GM23338 (cell line): ENCODE measurements around the gene PTGDR2. TPM values are rescaled to one million over a fixed set of nuclear protein-coding genes. Genes with fewer than 3 reads are reported as not detected.

Experiments
- ATAC-seq: fragments of 200-7000 bp; cut with Tn5 transposase; 3 replicates; pipeline ENCODE4 v1.9.1; 2020
- DNase-seq: peaks from one replicate; pipeline ENCODE4 v3.0.0-alpha.2; 2015; ENCODE audit warnings: low spot score
- H2AFZ ChIP-seq: fragments of 200-600 bp; sonication (generic); 2 replicates; pipeline ENCODE4 v1.8.0; 2016; ENCODE audit warnings: antibody characterized with exemption, mild to moderate bottlenecking, moderate library complexity
- H3F3A ChIP-seq: fragments of 200-600 bp; sonication (generic); replicated peaks from 2 replicates; pipeline ENCODE4 v1.8.0; 2017; ENCODE audit warnings: antibody characterized with exemption, mixed run types, low read depth
- H3K27ac ChIP-seq: fragments of 200-600 bp; sonication (generic); 2 replicates; pipeline ENCODE4 v1.6.1; 2016; ENCODE audit warnings: low read depth
- H3K27me3 ChIP-seq: fragments of 200-600 bp; sonication (generic); 2 replicates; pipeline ENCODE4 v1.8.0; 2016; ENCODE audit warnings: mild to moderate bottlenecking, mixed run types, moderate library complexity; ENCODE audit not compliant: insufficient read depth
- H3K36me3 ChIP-seq: fragments of 200-600 bp; sonication (generic); 2 replicates; pipeline ENCODE4 v1.8.0; 2016; ENCODE audit warnings: mild to moderate bottlenecking; ENCODE audit not compliant: insufficient read depth
- H3K4me1 ChIP-seq: fragments of 200-600 bp; sonication (generic); 2 replicates; pipeline ENCODE4 v1.8.0; 2016; ENCODE audit warnings: mild to moderate bottlenecking, moderate library complexity; ENCODE audit not compliant: insufficient read depth
- H3K4me2 ChIP-seq: fragments of 200-600 bp; sonication (generic); 2 replicates; pipeline ENCODE4 v1.7.1; 2017; ENCODE audit warnings: mixed run types
- H3K4me3 ChIP-seq: fragments of 200-600 bp; sonication (generic); 2 replicates; pipeline ENCODE4 v1.6.1; 2016; ENCODE audit warnings: mixed run types
- H3K79me2 ChIP-seq: fragments of 200-600 bp; sonication (generic); replicated peaks from 2 replicates; pipeline ENCODE4 v1.8.0; 2017; ENCODE audit warnings: mild to moderate bottlenecking; ENCODE audit not compliant: insufficient read depth
- H3K9me2 ChIP-seq: fragments of 200-600 bp; sonication (generic); 2 replicates; pipeline ENCODE4 v1.8.0; 2017; ENCODE audit not compliant: insufficient read depth
- H4K20me1 ChIP-seq: fragments of 200-600 bp; sonication (generic); replicated peaks from 2 replicates; pipeline ENCODE4 v1.8.0; 2017; ENCODE audit warnings: mild to moderate bottlenecking; ENCODE audit not compliant: insufficient read depth
- H3K27ac Mint-ChIP-seq: 2 replicates; pipeline ENCODE4 v1.8.0; 2020; ENCODE audit warnings: inconsistent platforms, mild to moderate bottlenecking, moderate library complexity, mixed read lengths
- H3K27me3 Mint-ChIP-seq: 3 replicates; pipeline ENCODE4 v1.8.0; 2022; ENCODE audit warnings: low read depth, mild to moderate bottlenecking, moderate library complexity, mixed read lengths, inconsistent platforms; ENCODE audit not compliant: insufficient read depth, poor library complexity
- H3K36me3 Mint-ChIP-seq: 3 replicates; pipeline ENCODE4 v1.8.0; 2021; ENCODE audit warnings: low read depth, mild to moderate bottlenecking, inconsistent platforms, moderate library complexity, mixed read lengths
- H3K4me1 Mint-ChIP-seq: 3 replicates; pipeline ENCODE4 v1.8.0; 2020; ENCODE audit warnings: mild to moderate bottlenecking, inconsistent platforms, mixed read lengths
- H3K4me3 Mint-ChIP-seq: 3 replicates; pipeline ENCODE4 v1.8.0; 2021; ENCODE audit warnings: moderate library complexity, mild to moderate bottlenecking, inconsistent platforms, mixed read lengths
- H3K9me3 Mint-ChIP-seq: 3 replicates; pipeline ENCODE4 v1.8.0; 2020; ENCODE audit warnings: moderate library complexity, mild to moderate bottlenecking, inconsistent platforms, mixed read lengths
- CREB1 ChIP-seq: fragments of 250-450 bp; sonication (Bioruptor Pico); IDR thresholded peaks from 2 replicates; pipeline ENCODE4 v1.5.0; 2020; ENCODE audit warnings: low read depth, mild to moderate bottlenecking, moderate library complexity
- EZH2 ChIP-seq: fragments of 200-600 bp; sonication (generic); IDR thresholded peaks from one replicate; pipeline ENCODE4 v1.8.0; 2017; ENCODE audit warnings: antibody characterized with exemption, mild to moderate bottlenecking, low read depth; ENCODE audit not compliant: unreplicated experiment
- NANOG ChIP-seq: IDR thresholded peaks from 2 replicates; pipeline ENCODE4 v1.6.1; 2016; ENCODE audit warnings: antibody characterized with exemption, borderline replicate concordance
- STAT1 ChIP-seq: IDR thresholded peaks from one replicate; pipeline ENCODE4 v1.6.1; 2016; ENCODE audit warnings: antibody characterized with exemption; ENCODE audit not compliant: unreplicated experiment
- ZNF114 ChIP-seq: fragments of 250-450 bp; sonication (Bioruptor Pico); IDR thresholded peaks from 2 replicates; pipeline ENCODE4 v1.5.0; 2020; ENCODE audit warnings: mild to moderate bottlenecking, moderate library complexity
- ZNF331 ChIP-seq: fragments of 250-450 bp; sonication (Bioruptor Pico); IDR thresholded peaks from 2 replicates; pipeline ENCODE4 v1.5.0; 2020; ENCODE audit warnings: low read depth, mild to moderate bottlenecking, moderate library complexity
- polyA plus RNA-seq: library from polyadenylated mRNA; unstranded; fragments of >200 nt; fragmentation: Nextera tagmentation; extraction: Ambion mirVana; gene quantifications from 2 replicates; pipeline ENCODE4 v1.2.1, GENCODE V29; 2016
- total RNA-seq: library from RNA; depleted of rRNA; stranded (reverse); fragments of >200 nt; shearing (Covaris generic); gene quantifications from 2 replicates; pipeline ENCODE4 v1.2.3, GENCODE V29; 2014
- TF ChIP-seq, protein P1 (sequence below): IDR thresholded peaks from 2 replicates; pipeline ENCODE4 v1.6.1; 2016; ENCODE audit warnings: antibody characterized with exemption
- TF ChIP-seq, protein P2 (sequence below): fragments of 250-450 bp; sonication (Bioruptor Pico); IDR thresholded peaks from 2 replicates; pipeline ENCODE4 v1.5.0; 2020; ENCODE audit warnings: mild to moderate bottlenecking, moderate library complexity

PTGDR2 gene
- total and polyA plus RNA-seq, 2 experiments from 2014 or later = 0.24 to 0.73 TPM

DNA sequence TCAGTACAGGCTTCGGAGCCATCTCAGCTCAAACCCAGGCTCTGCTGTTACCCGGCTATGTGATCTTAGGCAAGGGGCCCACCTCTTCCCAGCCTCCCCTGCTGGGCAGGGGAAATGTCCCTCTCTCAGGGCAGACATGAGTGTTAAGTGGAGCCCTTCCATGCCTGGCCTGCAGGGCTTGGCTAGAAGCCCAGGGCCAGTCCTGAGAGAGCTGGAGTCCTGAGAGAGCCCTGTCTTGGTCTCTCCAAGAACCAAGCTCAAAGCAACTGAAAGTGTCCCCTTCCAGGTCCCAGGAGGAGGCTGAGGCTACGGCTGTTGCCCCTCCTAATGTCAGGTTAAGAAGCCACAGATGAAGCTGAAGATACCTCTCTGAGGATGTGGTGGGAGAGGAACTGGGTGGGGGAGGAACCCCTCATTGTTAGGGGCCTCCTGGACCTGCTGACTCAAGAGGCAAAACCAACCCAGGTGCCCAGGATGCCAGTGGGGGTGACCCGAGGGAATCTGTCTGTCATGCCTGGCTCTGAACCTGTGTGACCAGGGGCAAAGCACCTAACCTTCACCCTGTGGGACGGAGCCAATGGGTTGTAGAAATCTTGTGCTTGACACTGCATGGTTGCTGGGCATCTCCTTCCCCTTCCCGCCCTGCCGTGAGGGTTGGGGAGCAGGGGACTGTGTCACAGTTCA lies 15.8 kb upstream of the PTGDR2 start (continued):
- TF ChIP-seq, protein P1, sequence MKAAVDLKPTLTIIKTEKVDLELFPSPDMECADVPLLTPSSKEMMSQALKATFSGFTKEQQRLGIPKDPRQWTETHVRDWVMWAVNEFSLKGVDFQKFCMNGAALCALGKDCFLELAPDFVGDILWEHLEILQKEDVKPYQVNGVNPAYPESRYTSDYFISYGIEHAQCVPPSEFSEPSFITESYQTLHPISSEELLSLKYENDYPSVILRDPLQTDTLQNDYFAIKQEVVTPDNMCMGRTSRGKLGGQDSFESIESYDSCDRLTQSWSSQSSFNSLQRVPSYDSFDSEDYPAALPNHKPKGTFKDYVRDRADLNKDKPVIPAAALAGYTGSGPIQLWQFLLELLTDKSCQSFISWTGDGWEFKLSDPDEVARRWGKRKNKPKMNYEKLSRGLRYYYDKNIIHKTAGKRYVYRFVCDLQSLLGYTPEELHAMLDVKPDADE = no peak
- no peak for TF ChIP-seq ZNF114 (CRISPR knock-in tag)
- no peak for TF ChIP-seq CREB1 (CRISPR knock-in tag)
- no peak for TF ChIP-seq ZNF331 (CRISPR knock-in tag)
- no peak for TF ChIP-seq EZH2
- no peak for TF ChIP-seq STAT1
- TF ChIP-seq NANOG = no peak

GRCh38 chr11:60870733-60871377 lies 15.1 kb upstream of the PTGDR2 start:
- H4K20me1 ChIP-seq = no peaks in the 10 kb centered on the region
- H3K36me3 Mint-ChIP-seq = no peaks in the 10 kb centered on the region
- peaks cover 6% of the 10 kb centered on the region; the same call in 2 of the 3 replicates for H3K4me1 Mint-ChIP-seq
- no peak for ATAC-seq
- DNase-seq = no peak
- H3K79me2 ChIP-seq = no peaks in the 10 kb centered on the region
- no peaks in the 10 kb centered on the region for H3K4me1 ChIP-seq
- no peaks in the 10 kb centered on the region; the same call in 2 of the 3 replicates for H3K9me3 Mint-ChIP-seq
- no peak overlapping the region for H3K4me2 ChIP-seq
- no peaks in the 10 kb centered on the region for H3F3A ChIP-seq
- H3K27ac ChIP-seq = no peak overlapping the region
- peaks cover 4% of the 10 kb centered on the region for H3K27me3 Mint-ChIP-seq
- no peak overlapping the region for H3K27ac Mint-ChIP-seq
- H3K4me3 Mint-ChIP-seq = no peak overlapping the region
- H2AFZ ChIP-seq = no peak overlapping the region
- no peak overlapping the region for H3K4me3 ChIP-seq
- TF ChIP-seq, protein P2, sequence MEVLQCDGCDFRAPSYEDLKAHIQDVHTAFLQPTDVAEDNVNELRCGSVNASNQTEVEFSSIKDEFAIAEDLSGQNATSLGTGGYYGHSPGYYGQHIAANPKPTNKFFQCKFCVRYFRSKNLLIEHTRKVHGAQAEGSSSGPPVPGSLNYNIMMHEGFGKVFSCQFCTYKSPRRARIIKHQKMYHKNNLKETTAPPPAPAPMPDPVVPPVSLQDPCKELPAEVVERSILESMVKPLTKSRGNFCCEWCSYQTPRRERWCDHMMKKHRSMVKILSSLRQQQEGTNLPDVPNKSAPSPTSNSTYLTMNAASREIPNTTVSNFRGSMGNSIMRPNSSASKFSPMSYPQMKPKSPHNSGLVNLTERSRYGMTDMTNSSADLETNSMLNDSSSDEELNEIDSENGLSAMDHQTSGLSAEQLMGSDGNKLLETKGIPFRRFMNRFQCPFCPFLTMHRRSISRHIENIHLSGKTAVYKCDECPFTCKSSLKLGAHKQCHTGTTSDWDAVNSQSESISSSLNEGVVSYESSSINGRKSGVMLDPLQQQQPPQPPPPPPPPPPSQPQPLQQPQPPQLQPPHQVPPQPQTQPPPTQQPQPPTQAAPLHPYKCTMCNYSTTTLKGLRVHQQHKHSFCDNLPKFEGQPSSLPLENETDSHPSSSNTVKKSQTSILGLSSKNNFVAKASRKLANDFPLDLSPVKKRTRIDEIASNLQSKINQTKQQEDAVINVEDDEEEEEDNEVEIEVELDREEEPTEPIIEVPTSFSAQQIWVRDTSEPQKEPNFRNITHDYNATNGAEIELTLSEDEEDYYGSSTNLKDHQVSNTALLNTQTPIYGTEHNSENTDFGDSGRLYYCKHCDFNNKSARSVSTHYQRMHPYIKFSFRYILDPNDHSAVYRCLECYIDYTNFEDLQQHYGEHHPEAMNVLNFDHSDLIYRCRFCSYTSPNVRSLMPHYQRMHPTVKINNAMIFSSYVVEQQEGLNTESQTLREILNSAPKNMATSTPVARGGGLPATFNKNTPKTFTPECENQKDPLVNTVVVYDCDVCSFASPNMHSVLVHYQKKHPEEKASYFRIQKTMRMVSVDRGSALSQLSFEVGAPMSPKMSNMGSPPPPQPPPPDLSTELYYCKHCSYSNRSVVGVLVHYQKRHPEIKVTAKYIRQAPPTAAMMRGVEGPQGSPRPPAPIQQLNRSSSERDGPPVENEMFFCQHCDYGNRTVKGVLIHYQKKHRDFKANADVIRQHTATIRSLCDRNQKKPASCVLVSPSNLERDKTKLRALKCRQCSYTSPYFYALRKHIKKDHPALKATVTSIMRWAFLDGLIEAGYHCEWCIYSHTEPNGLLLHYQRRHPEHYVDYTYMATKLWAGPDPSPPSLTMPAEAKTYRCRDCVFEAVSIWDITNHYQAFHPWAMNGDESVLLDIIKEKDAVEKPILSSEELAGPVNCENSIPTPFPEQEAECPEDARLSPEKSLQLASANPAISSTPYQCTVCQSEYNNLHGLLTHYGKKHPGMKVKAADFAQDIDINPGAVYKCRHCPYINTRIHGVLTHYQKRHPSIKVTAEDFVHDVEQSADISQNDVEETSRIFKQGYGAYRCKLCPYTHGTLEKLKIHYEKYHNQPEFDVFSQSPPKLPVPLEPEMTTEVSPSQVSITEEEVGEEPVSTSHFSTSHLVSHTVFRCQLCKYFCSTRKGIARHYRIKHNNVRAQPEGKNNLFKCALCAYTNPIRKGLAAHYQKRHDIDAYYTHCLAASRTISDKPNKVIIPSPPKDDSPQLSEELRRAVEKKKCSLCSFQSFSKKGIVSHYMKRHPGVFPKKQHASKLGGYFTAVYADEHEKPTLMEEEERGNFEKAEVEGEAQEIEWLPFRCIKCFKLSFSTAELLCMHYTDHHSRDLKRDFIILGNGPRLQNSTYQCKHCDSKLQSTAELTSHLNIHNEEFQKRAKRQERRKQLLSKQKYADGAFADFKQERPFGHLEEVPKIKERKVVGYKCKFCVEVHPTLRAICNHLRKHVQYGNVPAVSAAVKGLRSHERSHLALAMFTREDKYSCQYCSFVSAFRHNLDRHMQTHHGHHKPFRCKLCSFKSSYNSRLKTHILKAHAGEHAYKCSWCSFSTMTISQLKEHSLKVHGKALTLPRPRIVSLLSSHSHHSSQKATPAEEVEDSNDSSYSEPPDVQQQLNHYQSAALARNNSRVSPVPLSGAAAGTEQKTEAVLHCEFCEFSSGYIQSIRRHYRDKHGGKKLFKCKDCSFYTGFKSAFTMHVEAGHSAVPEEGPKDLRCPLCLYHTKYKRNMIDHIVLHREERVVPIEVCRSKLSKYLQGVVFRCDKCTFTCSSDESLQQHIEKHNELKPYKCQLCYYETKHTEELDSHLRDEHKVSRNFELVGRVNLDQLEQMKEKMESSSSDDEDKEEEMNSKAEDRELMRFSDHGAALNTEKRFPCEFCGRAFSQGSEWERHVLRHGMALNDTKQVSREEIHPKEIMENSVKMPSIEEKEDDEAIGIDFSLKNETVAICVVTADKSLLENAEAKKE (CRISPR knock-in tag) = no peak
- TF ChIP-seq ZNF331 (CRISPR knock-in tag) = no peak
- H3K27me3 ChIP-seq = no peaks in the 10 kb centered on the region
- no peaks in the 10 kb centered on the region for H3K36me3 ChIP-seq
- H3K9me2 ChIP-seq = no peaks in the 10 kb centered on the region
